Astrocyte (in vitro differentiated cells and primary cell): ENCODE results near the gene ZDHHC12. TPM values are rescaled to one million over a fixed set of nuclear protein-coding genes. Genes with fewer than 3 reads are reported as not detected.

ENCODE experiments used
- DNase-seq: peaks from one replicate; pipeline ENCODE4 v3.0.0-alpha.2; 2010; ENCODE audit warnings: low read depth
- FAIRE-seq: peaks from 2 replicates; lab custom pipeline; 2011; peaks lifted over from hg19 to GRCh38; lab: Jason Lieb, UNC
- H2AFZ ChIP-seq: 2 replicates; pipeline ENCODE4 v1.6.0; 2012; ENCODE audit warnings: low read depth, low read length, inconsistent platforms
- H3K27ac ChIP-seq: 2 replicates; pipeline ENCODE4 v1.5.1; 2011; ENCODE audit warnings: low read depth, low read length, inconsistent platforms
- H3K27me3 ChIP-seq: 2 replicates; pipeline ENCODE4 v1.6.0; 2011; ENCODE audit warnings: low read length, inconsistent platforms; ENCODE audit not compliant: insufficient read depth
- H3K36me3 ChIP-seq: 2 replicates; pipeline ENCODE4 v1.5.1; 2011; ENCODE audit warnings: low read length, inconsistent platforms; ENCODE audit not compliant: insufficient read depth
- H3K4me1 ChIP-seq: 2 replicates; pipeline ENCODE4 v1.5.1; 2011; ENCODE audit warnings: low read length, inconsistent platforms; ENCODE audit not compliant: insufficient read depth
- H3K4me2 ChIP-seq: 2 replicates; pipeline ENCODE4 v1.6.0; 2012; ENCODE audit warnings: low read length, inconsistent platforms
- H3K4me3 ChIP-seq: 2 replicates; pipeline ENCODE4 v1.5.1; 2011; ENCODE audit warnings: low read depth, mild to moderate bottlenecking, low read length, inconsistent platforms; ENCODE audit not compliant: insufficient read depth
- H3K79me2 ChIP-seq: 2 replicates; pipeline ENCODE4 v1.6.0; 2012; ENCODE audit warnings: mild to moderate bottlenecking, low read length, inconsistent platforms; ENCODE audit not compliant: insufficient read depth
- H3K9ac ChIP-seq: 2 replicates; pipeline ENCODE4 v1.6.0; 2012; ENCODE audit warnings: mild to moderate bottlenecking, low read length, inconsistent platforms
- H3K9me3 ChIP-seq: 2 replicates; pipeline ENCODE4 v1.5.1; 2012; ENCODE audit warnings: low read depth, mild to moderate bottlenecking, low read length, inconsistent platforms; ENCODE audit not compliant: insufficient read depth
- H4K20me1 ChIP-seq: 2 replicates; pipeline ENCODE4 v1.6.0; 2012; ENCODE audit warnings: low read length, inconsistent platforms; ENCODE audit not compliant: insufficient read depth
- H3K27ac Mint-ChIP-seq: one replicate; pipeline ENCODE4 v1.8.0; 2021; ENCODE audit warnings: mild to moderate bottlenecking, mixed read lengths; ENCODE audit not compliant: unreplicated experiment
- H3K27me3 Mint-ChIP-seq: one replicate; pipeline ENCODE4 v1.8.0; 2021; ENCODE audit warnings: low read depth, mixed read lengths; ENCODE audit not compliant: unreplicated experiment
- H3K36me3 Mint-ChIP-seq: one replicate; pipeline ENCODE4 v1.8.0; 2021; ENCODE audit warnings: low read depth, mixed read lengths; ENCODE audit not compliant: unreplicated experiment
- H3K4me1 Mint-ChIP-seq: one replicate; pipeline ENCODE4 v1.8.0; 2021; ENCODE audit warnings: low read depth, mixed read lengths; ENCODE audit not compliant: unreplicated experiment
- H3K4me3 Mint-ChIP-seq: one replicate; pipeline ENCODE4 v1.8.0; 2021; ENCODE audit warnings: mild to moderate bottlenecking, moderate library complexity, mixed read lengths; ENCODE audit not compliant: unreplicated experiment
- H3K9me3 Mint-ChIP-seq: one replicate; pipeline ENCODE4 v1.8.0; 2021; ENCODE audit warnings: mild to moderate bottlenecking, mixed read lengths; ENCODE audit not compliant: unreplicated experiment
- CTCF ChIP-seq: IDR thresholded peaks from 2 replicates; pipeline ENCODE4 v1.5.1; 2011; ENCODE audit warnings: low read depth, mild to moderate bottlenecking, inconsistent platforms, low read length, moderate library complexity; ENCODE audit not compliant: insufficient read depth
- EZH2 ChIP-seq: IDR thresholded peaks from 2 replicates; pipeline ENCODE4 v1.6.1; 2012; ENCODE audit warnings: mild to moderate bottlenecking, low read length, inconsistent platforms; ENCODE audit not compliant: insufficient read depth
- total RNA-seq: library from RNA; stranded (reverse); gene quantifications from 2 replicates; pipeline ENCODE4 v1.2.1, GENCODE V29; 2021

ZDHHC12 gene
- total RNA-seq, 1 donor from 2014 or later, result 23.7 TPM

DNA sequence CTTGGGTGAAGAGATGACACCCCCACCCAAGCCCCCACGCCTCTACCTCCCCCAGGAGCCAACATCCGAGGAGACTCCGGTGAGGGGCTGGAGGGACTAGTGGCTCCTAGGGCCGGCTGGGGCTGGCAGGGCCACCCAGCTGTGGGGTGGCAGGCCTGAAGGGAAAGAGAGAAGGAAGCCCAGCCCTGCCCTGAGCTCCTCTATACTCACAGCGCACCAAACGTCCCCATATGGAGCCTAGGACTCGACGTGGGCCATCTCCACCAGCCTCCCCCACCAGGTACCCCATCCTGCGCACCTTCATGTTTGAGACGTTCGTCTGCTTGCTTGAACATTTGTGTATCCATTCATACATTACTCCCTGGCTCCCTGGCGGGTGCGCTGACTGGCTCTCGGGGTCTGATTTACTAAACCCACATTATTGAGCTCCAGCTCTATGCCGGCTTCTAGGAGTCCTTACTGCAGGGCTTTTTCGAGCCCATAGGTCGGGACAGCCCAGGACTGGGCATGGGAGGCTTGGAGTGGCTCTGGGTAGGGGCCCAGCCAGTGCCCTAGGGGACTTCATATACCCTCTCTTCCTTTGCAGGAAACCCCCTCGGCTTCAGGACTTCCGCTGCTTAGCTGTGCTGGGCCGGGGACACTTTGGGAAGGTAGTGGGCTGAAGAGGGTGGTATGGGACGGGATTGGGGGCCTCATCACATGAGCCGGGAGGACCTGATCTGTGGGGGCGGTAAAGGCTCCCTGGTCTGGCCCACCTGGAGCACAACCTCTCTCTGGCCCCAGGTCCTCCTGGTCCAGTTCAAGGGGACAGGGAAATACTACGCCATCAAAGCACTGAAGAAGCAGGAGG is 9.1 kb downstream of the ZDHHC12 start:
- Mint-ChIP-seq H3K36me3 (peaks cover 5% of the 10 kb centered on the region), H3K4me3 (no peak overlapping the region), H3K27ac (no peak overlapping the region), H3K9me3 (no peaks in the 10 kb centered on the region), H3K27me3 (peaks cover 1% of the 10 kb centered on the region), H3K4me1 (no peaks in the 10 kb centered on the region)
- Histone ChIP-seq H2AFZ (no peak overlapping the region), H3K4me1 (no peaks in the 10 kb centered on the region), H3K27ac (no peak overlapping the region), H4K20me1 (no peaks in the 10 kb centered on the region), H3K27me3 (no peaks in the 10 kb centered on the region), H3K79me2 (no peaks in the 10 kb centered on the region), H3K4me3 (no peak overlapping the region), H3K36me3 (no peaks in the 10 kb centered on the region), H3K4me2 (no peak overlapping the region), H3K9ac (no peak overlapping the region), H3K9me3 (no peaks in the 10 kb centered on the region)
- TF ChIP-seq EZH2 (no peak), CTCF (no peak)
- FAIRE-seq (no peak), DNase-seq (no peak)

DNA sequence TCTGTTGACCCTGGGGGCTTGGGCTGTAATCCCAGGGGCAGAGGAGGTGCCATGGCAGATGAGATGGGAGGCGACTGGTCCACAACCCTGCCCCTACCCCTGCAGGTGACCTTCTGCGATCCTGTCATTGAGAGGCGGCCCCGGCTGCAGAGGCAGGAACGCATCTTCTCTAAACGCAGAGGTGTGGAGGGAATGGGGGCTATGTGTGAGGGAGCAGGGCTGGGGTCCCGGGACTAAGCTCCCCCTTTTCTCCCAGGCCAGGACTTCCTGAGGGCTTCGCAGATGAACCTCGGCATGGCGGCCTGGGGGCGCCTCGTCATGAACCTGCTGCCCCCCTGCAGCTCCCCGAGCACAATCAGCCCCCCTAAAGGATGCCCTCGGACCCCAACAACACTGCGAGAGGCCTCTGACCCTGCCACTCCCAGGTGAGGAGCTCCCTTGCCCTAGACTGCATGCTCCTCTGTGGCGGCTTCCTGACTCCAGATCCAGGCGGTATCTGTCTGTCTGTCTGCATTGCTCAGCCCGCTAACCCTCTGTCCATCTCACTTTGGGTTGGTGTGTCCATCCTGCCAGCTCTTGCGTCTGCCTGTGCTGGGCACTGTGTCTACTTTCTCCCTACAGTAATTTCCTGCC is 9.9 kb downstream of the ZDHHC12 start:
- TF ChIP-seq CTCF, result no peak
- no peak for TF ChIP-seq EZH2
- no peaks in the 10 kb centered on the region for H3K36me3 ChIP-seq
- H3K9ac ChIP-seq, result no peak overlapping the region
- H3K27me3 ChIP-seq, result no peaks in the 10 kb centered on the region
- H3K79me2 ChIP-seq, result no peaks in the 10 kb centered on the region
- FAIRE-seq (no peak), DNase-seq (no peak)
- H3K4me2 ChIP-seq, result no peak overlapping the region
- Mint-ChIP-seq H3K4me1 (no peaks in the 10 kb centered on the region), H3K27ac (no peak overlapping the region), H3K9me3 (no peaks in the 10 kb centered on the region), H3K36me3 (peaks cover 5% of the 10 kb centered on the region), H3K4me3 (no peak overlapping the region), H3K27me3 (peaks cover 1% of the 10 kb centered on the region)
- H4K20me1 ChIP-seq, result no peaks in the 10 kb centered on the region
- no peaks in the 10 kb centered on the region for H3K9me3 ChIP-seq
- no peak overlapping the region for H2AFZ ChIP-seq
- H3K4me1 ChIP-seq, result no peaks in the 10 kb centered on the region
- no peak overlapping the region for H3K27ac ChIP-seq
- H3K4me3 ChIP-seq, result no peak overlapping the region

DNA sequence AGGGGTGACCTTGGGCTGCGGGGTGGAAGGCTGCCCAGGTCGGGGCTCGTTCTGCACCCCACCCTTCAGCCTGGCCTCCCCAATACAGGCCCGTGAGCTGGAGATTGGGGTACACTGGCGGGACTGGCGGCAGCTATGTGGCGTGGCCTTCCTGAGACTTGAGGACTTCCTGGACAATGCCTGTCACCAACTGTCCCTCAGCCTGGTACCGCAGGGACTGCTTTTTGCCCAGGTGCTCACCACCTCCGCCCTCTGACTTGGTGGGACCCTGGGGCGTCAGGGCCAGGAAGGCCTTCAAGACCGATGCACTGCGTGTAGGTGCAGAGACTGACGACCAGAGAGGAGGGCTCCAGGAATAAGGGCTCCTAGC is 10.5 kb downstream of the ZDHHC12 start:
- no peaks in the 10 kb centered on the region for H4K20me1 ChIP-seq
- H3K4me3 ChIP-seq, result no peak overlapping the region
- no peaks in the 10 kb centered on the region for H3K36me3 ChIP-seq
- Mint-ChIP-seq H3K27me3 (peaks cover 1% of the 10 kb centered on the region), H3K36me3 (peaks cover 5% of the 10 kb centered on the region), H3K9me3 (no peaks in the 10 kb centered on the region), H3K27ac (no peak overlapping the region), H3K4me1 (no peaks in the 10 kb centered on the region), H3K4me3 (no peak overlapping the region)
- H3K9me3 ChIP-seq, result no peaks in the 10 kb centered on the region
- H3K4me2 ChIP-seq, result no peak overlapping the region
- H3K27ac ChIP-seq, result no peak overlapping the region
- no peaks in the 10 kb centered on the region for H3K4me1 ChIP-seq
- H3K79me2 ChIP-seq, result no peaks in the 10 kb centered on the region
- H3K27me3 ChIP-seq, result no peaks in the 10 kb centered on the region
- FAIRE-seq (no peak), DNase-seq (no peak)
- H3K9ac ChIP-seq, result no peak overlapping the region
- TF ChIP-seq EZH2, result no peak
- TF ChIP-seq CTCF, result no peak
- H2AFZ ChIP-seq, result no peak overlapping the region
